ENCODE measurements around the gene ICA1.
"Not testable (repeated sequence)": the region's sequence is repeated elsewhere in the genome, so short reads cannot be mapped to it uniquely, and the experiment has no call there.

Gene ICA1

DNA sequence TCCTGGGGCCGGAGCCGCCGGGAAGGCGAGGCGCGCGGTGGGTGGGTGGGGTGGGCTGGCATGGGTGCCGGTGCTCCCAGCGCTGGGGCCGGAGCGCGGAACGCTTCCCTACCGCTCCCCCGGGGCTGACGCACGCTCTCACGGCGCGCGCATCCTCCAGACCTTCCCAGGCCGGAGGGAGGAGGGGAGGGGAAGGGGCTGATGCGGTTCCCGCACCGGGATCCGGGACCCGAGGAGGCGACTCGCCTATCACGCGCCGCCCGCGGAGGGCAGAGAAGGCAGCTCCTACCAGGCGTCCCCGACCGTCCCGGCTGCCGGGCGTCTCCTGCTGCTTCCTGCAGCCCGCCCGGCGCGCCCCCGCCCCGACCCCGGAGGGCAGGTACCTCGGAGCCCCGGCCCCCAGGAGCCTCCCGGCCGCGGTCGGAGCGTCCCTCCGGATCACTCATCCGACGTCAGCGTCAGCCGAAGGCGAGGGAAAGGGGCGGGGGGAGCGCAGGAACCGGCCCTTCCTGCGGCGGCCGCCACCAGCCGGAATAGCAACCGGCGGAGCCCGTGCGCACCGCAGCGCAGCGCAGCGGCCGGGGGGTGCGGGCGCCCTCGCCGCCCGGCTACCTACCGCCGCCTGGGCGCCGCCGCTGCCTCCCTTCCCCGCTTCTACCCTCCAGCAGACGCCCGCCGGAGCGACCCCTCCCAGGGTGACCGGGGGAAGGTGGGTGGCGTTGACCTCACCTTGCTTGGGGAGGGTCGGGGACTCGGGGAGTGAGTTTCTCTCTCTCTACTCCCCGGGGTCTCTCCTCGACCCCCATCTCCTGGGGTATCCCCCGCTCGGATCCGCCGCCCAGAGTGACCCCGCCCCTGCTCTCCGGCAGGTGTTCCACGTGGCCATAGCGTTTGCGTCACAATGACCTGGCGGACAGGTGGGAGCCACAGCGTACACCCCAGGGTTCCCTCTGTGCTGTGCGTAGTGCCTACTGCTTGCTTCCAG is at the start of gene ICA1:
Gene ICA1, minus strand, starts transcription at position 457 of the 985 bp plus-strand sequence. CDS start 26,241 bp downstream, outside the sequence.
- no peak within 1 kb of the TSS for H3K27ac ChIP-seq (ENCODE audit: low read depth, low read length)
- H3K4me3 ChIP-seq (ENCODE audit: low read depth, low read length) = peak within 1 kb of the TSS; percentile 69
- H3K27me3 ChIP-seq (ENCODE audit: insufficient read depth, low read length) = peaks cover 65% of the 10 kb centered on the region
- peak within 1 kb of the TSS; percentile 38 for H2AFZ ChIP-seq (ENCODE audit: low read length, unreplicated experiment)
- H3K36me3 ChIP-seq (ENCODE audit: insufficient read depth, low read length) = no peaks in the 10 kb centered on the region
- no peaks in the 10 kb centered on the region for H3K79me2 ChIP-seq (ENCODE audit: control insufficient read depth, insufficient read depth, low read length, unreplicated experiment)
- H3K4me1 ChIP-seq (ENCODE audit: control insufficient read depth, insufficient read depth, low read length, unreplicated experiment) = no peaks in the 10 kb centered on the region

DNA sequence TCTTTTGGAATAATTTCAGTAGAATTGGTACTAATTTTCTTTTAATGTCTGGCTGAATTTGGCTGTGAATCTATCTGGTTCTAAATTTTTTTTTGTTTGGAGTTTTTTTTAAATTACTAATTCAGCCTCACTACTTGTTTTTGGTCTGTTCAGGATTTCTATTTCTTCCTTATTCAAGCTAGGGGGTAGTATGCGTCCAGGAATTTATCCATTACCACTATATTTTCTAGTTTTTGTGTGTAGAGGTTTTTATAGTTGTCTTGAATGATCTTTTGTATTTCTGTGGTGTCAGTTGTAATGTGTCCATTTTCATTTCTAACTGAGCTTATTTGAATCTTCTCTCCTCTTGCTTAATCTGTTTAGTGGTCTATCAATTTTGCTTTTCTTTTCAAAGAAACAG is 48.9 kb upstream of the ICA1 start:
- no peaks in the 10 kb centered on the region for H3K4me1 ChIP-seq (ENCODE audit: control insufficient read depth, insufficient read depth, low read length, unreplicated experiment)
- H3K36me3 ChIP-seq (ENCODE audit: insufficient read depth, low read length) = no peaks in the 10 kb centered on the region
- H2AFZ ChIP-seq (ENCODE audit: low read length, unreplicated experiment) = no peak overlapping the region
- no peak overlapping the region for H3K4me3 ChIP-seq (ENCODE audit: low read depth, low read length)
- H3K27ac ChIP-seq (ENCODE audit: low read depth, low read length) = no peak overlapping the region
- no peaks in the 10 kb centered on the region for H3K27me3 ChIP-seq (ENCODE audit: insufficient read depth, low read length)
- no peaks in the 10 kb centered on the region for H3K79me2 ChIP-seq (ENCODE audit: control insufficient read depth, insufficient read depth, low read length, unreplicated experiment)

DNA sequence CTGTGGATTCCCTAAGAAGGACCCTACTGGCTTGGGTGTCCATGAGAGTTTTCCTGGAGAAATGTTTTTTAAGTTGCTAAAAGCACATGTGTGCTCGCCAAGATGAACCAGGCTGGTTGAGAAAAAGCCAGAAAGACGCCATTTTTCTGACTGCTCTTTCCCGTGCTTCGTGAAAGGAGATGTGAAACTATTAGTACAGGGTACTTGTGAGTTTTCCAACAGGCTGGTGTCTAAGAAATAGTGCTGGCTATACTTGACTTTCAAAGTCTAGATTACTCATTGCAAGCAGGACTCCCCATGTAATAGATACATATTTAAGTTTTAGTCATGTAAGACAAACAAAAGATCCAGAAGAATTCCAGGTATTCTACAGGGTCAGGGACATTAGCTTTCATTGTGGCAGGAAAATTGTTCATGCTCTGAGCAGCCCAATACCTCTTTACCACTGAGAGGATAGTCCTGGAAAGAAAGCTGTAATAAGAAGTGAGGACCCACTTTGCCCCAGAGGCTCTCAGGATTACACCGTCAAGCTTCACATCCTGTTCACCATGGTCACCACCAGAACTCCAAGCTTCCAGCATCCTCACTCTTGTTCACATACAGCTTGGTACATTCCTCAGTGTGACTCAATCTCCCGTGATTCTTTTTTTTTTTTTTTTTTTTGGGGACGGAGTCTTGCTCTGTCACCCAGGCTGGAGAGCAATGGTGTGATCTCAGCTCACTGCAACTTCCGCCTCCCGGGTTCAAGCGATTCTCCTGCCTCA is 43.8 kb upstream of the ICA1 start:
- H3K4me3 ChIP-seq (ENCODE audit: low read depth, low read length) = no peak overlapping the region
- no peaks in the 10 kb centered on the region for H3K36me3 ChIP-seq (ENCODE audit: insufficient read depth, low read length)
- H2AFZ ChIP-seq (ENCODE audit: low read length, unreplicated experiment) = no peak overlapping the region
- H3K79me2 ChIP-seq (ENCODE audit: control insufficient read depth, insufficient read depth, low read length, unreplicated experiment) = no peaks in the 10 kb centered on the region
- H3K27me3 ChIP-seq (ENCODE audit: insufficient read depth, low read length) = no peaks in the 10 kb centered on the region
- no peak overlapping the region for H3K27ac ChIP-seq (ENCODE audit: low read depth, low read length)
- H3K4me1 ChIP-seq (ENCODE audit: control insufficient read depth, insufficient read depth, low read length, unreplicated experiment) = no peaks in the 10 kb centered on the region

DNA sequence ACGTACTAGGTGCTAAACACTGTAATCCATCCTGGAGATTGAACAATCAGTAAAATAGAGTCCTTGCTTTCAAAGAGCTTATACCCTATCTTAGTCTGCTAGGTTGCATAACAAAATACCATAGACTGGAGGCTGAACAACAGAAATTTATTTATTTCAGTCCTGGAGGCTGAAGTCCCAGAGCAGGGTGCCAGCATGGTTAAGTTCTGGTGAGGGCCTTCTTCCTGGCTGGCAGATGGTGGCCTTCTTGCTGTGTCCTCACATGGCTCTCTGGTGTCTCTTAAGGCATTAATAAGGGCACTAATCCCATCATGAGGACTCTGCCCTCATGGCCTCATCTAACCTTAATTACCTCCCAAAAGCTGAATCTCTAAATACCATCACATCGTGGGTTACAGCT is 43.1 kb upstream of the ICA1 start:
- Histone ChIP-seq H3K4me1 (ENCODE audit: control insufficient read depth, insufficient read depth, low read length, unreplicated experiment) (no peaks in the 10 kb centered on the region), H3K27me3 (ENCODE audit: insufficient read depth, low read length) (no peaks in the 10 kb centered on the region), H3K4me3 (ENCODE audit: low read depth, low read length) (no peak overlapping the region), H3K27ac (ENCODE audit: low read depth, low read length) (no peak overlapping the region), H3K36me3 (ENCODE audit: insufficient read depth, low read length) (no peaks in the 10 kb centered on the region), H2AFZ (ENCODE audit: low read length, unreplicated experiment) (no peak overlapping the region), H3K79me2 (ENCODE audit: control insufficient read depth, insufficient read depth, low read length, unreplicated experiment) (no peaks in the 10 kb centered on the region)

DNA sequence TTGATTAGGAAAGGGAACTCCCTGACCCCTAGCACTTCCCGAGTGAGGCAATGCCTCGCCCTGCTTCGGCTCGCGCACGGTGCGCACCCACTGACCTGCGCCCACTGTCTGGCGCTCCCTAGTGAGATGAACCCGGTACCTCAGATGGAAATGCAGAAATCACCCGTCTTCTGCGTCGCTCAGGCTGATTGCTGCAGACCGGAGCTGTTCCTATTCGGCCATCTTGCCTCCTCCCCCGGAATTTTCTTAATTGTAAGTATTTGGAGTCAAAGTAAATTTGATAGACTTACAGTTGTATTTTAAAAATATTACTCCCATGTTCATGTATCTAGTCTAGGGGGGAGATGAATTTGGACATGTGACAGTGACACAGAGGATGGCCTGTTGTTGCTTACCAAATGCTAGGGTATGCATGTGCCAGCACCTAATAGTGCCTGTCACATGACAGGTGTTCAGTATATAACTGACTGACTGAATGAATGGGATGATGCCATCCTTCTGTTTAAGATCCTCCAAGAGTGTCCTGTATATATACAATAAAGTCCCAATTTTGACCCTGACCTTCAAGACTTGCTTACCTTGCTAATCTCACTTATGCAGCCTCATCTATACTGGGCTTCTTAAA is 42.0 kb upstream of the ICA1 start:
- H3K27me3 ChIP-seq (ENCODE audit: insufficient read depth, low read length) = no peaks in the 10 kb centered on the region
- no peak overlapping the region for H3K27ac ChIP-seq (ENCODE audit: low read depth, low read length)
- H3K4me1 ChIP-seq (ENCODE audit: control insufficient read depth, insufficient read depth, low read length, unreplicated experiment) = no peaks in the 10 kb centered on the region
- H3K79me2 ChIP-seq (ENCODE audit: control insufficient read depth, insufficient read depth, low read length, unreplicated experiment) = no peaks in the 10 kb centered on the region
- H3K36me3 ChIP-seq (ENCODE audit: insufficient read depth, low read length) = no peaks in the 10 kb centered on the region
- H2AFZ ChIP-seq (ENCODE audit: low read length, unreplicated experiment) = no peak overlapping the region
- H3K4me3 ChIP-seq (ENCODE audit: low read depth, low read length) = no peak overlapping the region

DNA sequence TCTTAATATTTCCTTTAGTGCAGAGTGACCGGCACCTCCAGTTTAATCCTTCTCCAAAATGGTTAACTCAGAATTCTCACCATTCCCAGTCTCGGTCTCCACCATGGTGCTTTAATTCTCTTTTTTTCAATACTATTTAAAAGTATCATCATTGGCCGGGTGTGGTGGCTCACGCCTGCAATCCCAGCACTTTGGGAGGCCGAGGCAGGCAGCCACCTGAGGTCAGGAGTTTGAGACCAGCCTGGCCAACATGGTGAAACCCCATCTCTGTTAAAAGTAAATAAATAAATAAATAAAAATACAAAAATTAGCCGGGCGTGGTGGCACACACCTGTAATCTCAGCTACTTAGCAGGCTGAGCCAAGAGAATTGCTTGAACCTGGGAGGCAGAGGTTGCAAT is 35.1 kb upstream of the ICA1 start:
- not testable (repeated sequence) for H3K36me3 ChIP-seq (ENCODE audit: insufficient read depth, low read length); H3K27me3 ChIP-seq (ENCODE audit: insufficient read depth, low read length); H3K27ac ChIP-seq (ENCODE audit: low read depth, low read length); H3K79me2 ChIP-seq (ENCODE audit: control insufficient read depth, insufficient read depth, low read length, unreplicated experiment); H2AFZ ChIP-seq (ENCODE audit: low read length, unreplicated experiment); H3K4me1 ChIP-seq (ENCODE audit: control insufficient read depth, insufficient read depth, low read length, unreplicated experiment); H3K4me3 ChIP-seq (ENCODE audit: low read depth, low read length)

DNA sequence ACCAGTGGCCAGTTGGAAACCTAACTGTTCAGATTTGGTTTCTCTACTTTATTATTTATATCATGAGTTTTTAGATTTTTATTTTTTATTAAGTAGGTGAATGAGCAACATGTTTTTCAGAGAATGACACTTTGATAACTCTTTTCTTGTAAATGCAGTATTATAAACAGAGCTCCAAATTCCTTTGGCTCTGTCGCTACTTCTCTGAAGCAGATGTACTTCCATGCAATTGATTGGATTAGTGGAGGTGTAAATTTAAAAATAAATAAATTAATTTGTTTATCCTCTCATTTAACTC is 34.3 kb upstream of the ICA1 start:
- H3K79me2 ChIP-seq (ENCODE audit: control insufficient read depth, insufficient read depth, low read length, unreplicated experiment) = no peaks in the 10 kb centered on the region
- no peak overlapping the region for H3K4me3 ChIP-seq (ENCODE audit: low read depth, low read length)
- H3K4me1 ChIP-seq (ENCODE audit: control insufficient read depth, insufficient read depth, low read length, unreplicated experiment) = no peaks in the 10 kb centered on the region
- no peaks in the 10 kb centered on the region for H3K36me3 ChIP-seq (ENCODE audit: insufficient read depth, low read length)
- H3K27me3 ChIP-seq (ENCODE audit: insufficient read depth, low read length) = peaks cover under 1% of the 10 kb centered on the region; the same call in 1 of the 2 replicates
- H2AFZ ChIP-seq (ENCODE audit: low read length, unreplicated experiment) = no peak overlapping the region
- no peak overlapping the region for H3K27ac ChIP-seq (ENCODE audit: low read depth, low read length)

DNA sequence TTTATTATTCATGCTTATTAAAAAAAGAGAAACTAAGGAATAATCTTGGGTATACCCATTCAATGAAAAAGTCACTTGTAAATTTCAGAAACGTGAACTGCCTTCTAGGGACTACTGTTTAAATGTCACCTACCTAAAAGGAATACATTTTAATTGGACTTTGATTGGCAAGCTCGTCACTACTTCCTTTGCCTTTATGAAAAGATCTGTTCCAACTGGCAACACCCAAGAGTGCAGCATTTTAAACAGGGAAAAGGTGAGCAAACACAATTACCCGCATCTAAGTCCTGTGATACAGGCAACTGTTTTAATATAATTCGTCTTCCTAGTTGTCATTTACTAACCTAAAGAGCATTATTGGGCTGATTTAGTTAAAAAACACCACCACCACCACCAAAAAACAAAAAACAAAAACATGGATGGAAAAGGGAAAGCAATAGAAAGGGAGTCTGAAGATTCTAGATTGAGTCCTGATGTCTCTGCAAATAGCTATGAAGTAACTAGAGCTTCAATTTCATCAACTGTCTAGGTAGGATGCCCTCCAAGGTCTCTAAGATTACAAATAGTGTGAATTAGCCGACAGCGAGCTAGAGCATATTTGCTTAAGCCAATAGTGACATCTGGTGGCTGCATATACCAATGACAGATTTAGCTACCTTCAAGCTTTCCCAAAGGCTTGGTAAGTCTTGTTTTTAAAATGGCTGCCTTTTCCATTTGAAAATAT is 33.8 kb upstream of the ICA1 start:
- Histone ChIP-seq H3K4me1 (ENCODE audit: control insufficient read depth, insufficient read depth, low read length, unreplicated experiment) (no peaks in the 10 kb centered on the region), H3K79me2 (ENCODE audit: control insufficient read depth, insufficient read depth, low read length, unreplicated experiment) (no peaks in the 10 kb centered on the region), H3K27me3 (ENCODE audit: insufficient read depth, low read length) (peaks cover 5% of the 10 kb centered on the region; the same call in 1 of the 2 replicates), H3K4me3 (ENCODE audit: low read depth, low read length) (no peak overlapping the region), H3K27ac (ENCODE audit: low read depth, low read length) (no peak overlapping the region), H2AFZ (ENCODE audit: low read length, unreplicated experiment) (no peak overlapping the region), H3K36me3 (ENCODE audit: insufficient read depth, low read length) (no peaks in the 10 kb centered on the region)

DNA sequence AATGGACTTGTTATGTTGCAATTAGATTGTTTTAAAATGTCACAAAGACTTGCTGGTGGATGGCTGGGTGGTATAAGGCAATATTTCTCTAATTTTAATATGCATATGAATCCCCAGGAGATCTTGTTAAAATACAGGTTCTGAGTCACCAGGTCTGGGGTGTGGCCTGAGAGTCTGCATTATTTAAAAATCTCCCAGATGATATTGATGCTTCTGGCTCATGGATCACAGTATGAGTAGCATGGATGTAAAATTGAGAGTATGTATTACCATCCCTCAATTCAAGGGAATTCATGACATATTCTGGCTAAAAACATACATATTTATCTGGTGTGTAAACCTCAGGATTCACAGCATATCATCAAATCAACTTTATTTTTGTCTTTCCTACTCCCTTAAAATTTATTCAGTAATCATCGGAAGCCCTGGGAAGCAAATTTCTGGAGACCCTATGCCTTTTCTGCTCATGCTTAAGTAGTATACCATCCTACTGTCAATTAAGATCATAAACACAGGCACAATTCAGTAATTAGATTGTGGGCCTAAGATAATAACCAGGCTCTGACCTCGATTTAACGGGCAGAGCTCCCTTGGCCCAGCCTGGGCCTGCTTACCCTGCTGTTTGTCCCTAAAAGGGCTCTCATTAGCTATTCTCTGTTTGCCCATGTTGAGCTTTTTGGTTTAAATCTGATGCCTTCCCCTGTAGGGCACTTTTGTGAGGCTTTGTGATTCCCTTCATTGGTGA is 29.6 kb upstream of the ICA1 start:
- Histone ChIP-seq H3K4me3 (ENCODE audit: low read depth, low read length) (no peak overlapping the region), H3K27ac (ENCODE audit: low read depth, low read length) (no peak overlapping the region), H3K79me2 (ENCODE audit: control insufficient read depth, insufficient read depth, low read length, unreplicated experiment) (no peaks in the 10 kb centered on the region), H3K36me3 (ENCODE audit: insufficient read depth, low read length) (no peaks in the 10 kb centered on the region), H2AFZ (ENCODE audit: low read length, unreplicated experiment) (no peak overlapping the region), H3K4me1 (ENCODE audit: control insufficient read depth, insufficient read depth, low read length, unreplicated experiment) (no peaks in the 10 kb centered on the region), H3K27me3 (ENCODE audit: insufficient read depth, low read length) (peaks cover 14% of the 10 kb centered on the region; the same call in 1 of the 2 replicates)
